ENCODE measurements around the gene GRM4.

GRM4 gene

DNA sequence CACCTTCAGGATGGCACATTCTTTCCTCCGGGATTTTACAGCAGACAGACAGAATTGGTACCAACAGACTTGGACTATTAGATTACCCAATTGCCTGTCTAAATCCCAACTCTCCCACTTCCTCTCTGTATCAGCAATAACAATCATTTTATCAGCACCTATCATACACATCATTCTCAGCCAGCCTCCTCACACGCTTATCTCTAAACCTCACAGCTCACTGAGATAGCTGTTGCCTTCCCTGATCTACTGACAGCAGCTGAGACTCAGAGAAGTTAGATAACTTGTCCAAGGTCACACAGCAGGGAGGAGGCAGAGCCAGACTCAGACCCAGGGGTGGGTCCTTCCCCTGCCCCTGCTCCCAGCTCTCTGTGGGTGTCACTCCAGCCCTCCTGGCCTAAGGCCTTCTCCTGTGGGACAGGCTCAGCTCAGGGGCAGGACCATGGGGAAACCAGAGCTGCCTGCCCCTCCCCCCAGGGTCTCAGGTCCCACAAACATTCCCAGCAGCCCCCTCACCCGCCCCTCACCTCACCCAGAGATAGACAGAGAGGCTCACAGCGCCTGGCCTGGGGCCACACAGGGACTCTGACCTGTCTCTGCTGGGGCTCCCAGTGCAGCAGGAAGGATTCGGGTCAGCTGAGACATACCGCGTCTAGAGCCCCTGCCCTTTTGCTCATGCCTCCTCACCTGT lies 92.8 kb downstream of the GRM4 start:
- H3K4me1 ChIP-seq (ENCODE audit: control insufficient read depth, insufficient read depth, low read length): peaks cover 5% of the 10 kb centered on the region
- H3K4me2 ChIP-seq (ENCODE audit: low read length): no peak overlapping the region
- no peak overlapping the region for H3K9ac ChIP-seq (ENCODE audit: low read depth, low read length)
- peaks cover 52% of the 10 kb centered on the region for H3K27me3 ChIP-seq (ENCODE audit: control insufficient read depth, insufficient read depth, low read length)
- no peak overlapping the region for H3K4me3 ChIP-seq (ENCODE audit: low read length)
- H3K36me3 ChIP-seq (ENCODE audit: insufficient read depth, low read length): no peaks in the 10 kb centered on the region
- no peaks in the 10 kb centered on the region for H3K9me3 ChIP-seq (replicated peaks; ENCODE audit: low read length)

DNA sequence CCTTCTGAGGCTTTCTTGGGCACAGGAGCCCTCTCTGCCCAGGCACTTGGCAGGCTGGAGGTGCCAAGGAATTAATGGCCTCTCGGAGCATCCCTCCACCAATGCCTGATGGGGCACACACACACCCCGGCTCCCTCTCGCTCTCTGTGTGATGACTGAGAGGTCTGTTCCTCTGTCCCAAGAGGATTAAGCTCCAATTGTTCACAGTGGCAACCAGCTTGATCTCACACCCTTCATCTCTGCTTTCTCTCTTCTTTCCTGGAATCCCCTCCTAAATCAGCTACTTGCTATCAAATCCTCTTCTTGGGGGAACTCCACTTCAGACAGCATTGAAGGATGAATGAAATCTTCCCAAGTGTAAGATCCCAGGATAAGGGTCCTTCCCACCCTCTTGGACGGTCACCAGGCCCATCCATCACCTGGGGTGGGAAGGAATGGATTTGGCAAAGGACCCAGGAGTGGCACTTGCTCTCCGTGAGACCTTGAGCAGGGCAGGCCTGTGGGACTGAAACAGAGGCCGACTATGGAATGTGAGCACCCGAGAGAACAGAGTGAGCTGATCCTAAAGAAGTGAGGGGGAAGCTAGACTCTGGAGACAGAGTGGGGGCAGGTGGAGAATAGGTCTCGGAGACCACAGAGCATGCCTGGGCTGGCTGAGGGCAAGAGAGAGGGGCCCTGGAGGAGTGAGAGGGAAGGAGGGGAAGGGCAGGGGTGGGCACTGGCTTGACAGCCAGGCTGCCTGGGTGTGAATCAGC lies 93.6 kb downstream of the GRM4 start:
- no peaks in the 10 kb centered on the region for H3K9me3 ChIP-seq (replicated peaks; ENCODE audit: low read length)
- no peak overlapping the region for H3K4me3 ChIP-seq (ENCODE audit: low read length)
- no peak overlapping the region for H3K9ac ChIP-seq (ENCODE audit: low read depth, low read length)
- no peak overlapping the region for H3K4me2 ChIP-seq (ENCODE audit: low read length)
- H3K27me3 ChIP-seq (ENCODE audit: control insufficient read depth, insufficient read depth, low read length): peaks cover 60% of the 10 kb centered on the region
- H3K4me1 ChIP-seq (ENCODE audit: control insufficient read depth, insufficient read depth, low read length): peaks cover 5% of the 10 kb centered on the region
- no peaks in the 10 kb centered on the region for H3K36me3 ChIP-seq (ENCODE audit: insufficient read depth, low read length)

DNA sequence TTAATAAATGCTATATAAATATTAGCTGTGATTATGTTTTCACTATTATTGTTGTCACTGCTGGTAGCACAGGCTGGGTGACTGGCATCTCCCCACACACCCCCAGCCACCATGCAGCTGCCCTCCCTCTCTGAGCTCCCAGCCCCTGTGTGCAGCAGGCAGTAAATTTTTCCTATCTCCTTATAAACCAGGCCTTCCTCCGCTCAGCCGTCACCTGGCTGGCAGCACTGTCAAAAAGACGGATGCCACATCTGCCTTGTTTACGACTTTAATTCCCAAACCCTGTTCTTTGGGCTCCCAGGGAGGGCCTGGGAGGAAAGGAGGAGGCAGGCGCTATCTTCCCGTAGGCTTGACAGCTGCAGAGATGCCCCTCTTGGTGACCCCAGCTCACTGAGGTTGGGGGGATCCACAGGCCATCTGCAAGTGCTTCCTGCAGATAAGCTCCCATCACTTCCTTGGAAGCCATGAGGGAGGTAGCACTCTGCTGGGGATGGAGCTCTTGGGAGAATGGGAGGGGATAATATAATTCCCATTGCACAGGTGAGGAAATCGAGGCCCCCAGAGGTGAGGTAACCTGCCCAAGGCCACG lies 94.5 kb downstream of the GRM4 start:
- Histone ChIP-seq H3K9ac (ENCODE audit: low read depth, low read length) (no peak overlapping the region), H3K9me3 (replicated peaks; ENCODE audit: low read length) (no peaks in the 10 kb centered on the region), H3K27me3 (ENCODE audit: control insufficient read depth, insufficient read depth, low read length) (peaks cover 68% of the 10 kb centered on the region), H3K4me1 (ENCODE audit: control insufficient read depth, insufficient read depth, low read length) (peaks cover 5% of the 10 kb centered on the region), H3K36me3 (ENCODE audit: insufficient read depth, low read length) (no peaks in the 10 kb centered on the region), H3K4me3 (ENCODE audit: low read length) (no peak overlapping the region), H3K4me2 (ENCODE audit: low read length) (no peak overlapping the region)

- no peak overlapping the region for H3K9ac ChIP-seq (ENCODE audit: low read depth, low read length)
- no peak overlapping the region for H3K4me3 ChIP-seq (ENCODE audit: low read length)
- peaks cover 76% of the 10 kb centered on the region for H3K27me3 ChIP-seq (ENCODE audit: control insufficient read depth, insufficient read depth, low read length)
- no peaks in the 10 kb centered on the region for H3K36me3 ChIP-seq (ENCODE audit: insufficient read depth, low read length)
- H3K4me1 ChIP-seq (ENCODE audit: control insufficient read depth, insufficient read depth, low read length): no peaks in the 10 kb centered on the region
- H3K4me2 ChIP-seq (ENCODE audit: low read length): no peak overlapping the region
- H3K9me3 ChIP-seq (replicated peaks; ENCODE audit: low read length): no peaks in the 10 kb centered on the region
Observed at GRCh38 chr6:34050691-34051090, 95.2 kb downstream of the GRM4 start.

GRCh38 chr6:34049395-34050342 lies 96.2 kb downstream of the GRM4 start:
- Histone ChIP-seq H3K4me1 (ENCODE audit: control insufficient read depth, insufficient read depth, low read length) (no peaks in the 10 kb centered on the region), H3K27me3 (ENCODE audit: control insufficient read depth, insufficient read depth, low read length) (peaks cover 80% of the 10 kb centered on the region), H3K9me3 (replicated peaks; ENCODE audit: low read length) (no peaks in the 10 kb centered on the region), H3K36me3 (ENCODE audit: insufficient read depth, low read length) (no peaks in the 10 kb centered on the region), H3K4me3 (ENCODE audit: low read length) (no peak overlapping the region), H3K4me2 (ENCODE audit: low read length) (no peak overlapping the region), H3K9ac (ENCODE audit: low read depth, low read length) (no peak overlapping the region)

DNA sequence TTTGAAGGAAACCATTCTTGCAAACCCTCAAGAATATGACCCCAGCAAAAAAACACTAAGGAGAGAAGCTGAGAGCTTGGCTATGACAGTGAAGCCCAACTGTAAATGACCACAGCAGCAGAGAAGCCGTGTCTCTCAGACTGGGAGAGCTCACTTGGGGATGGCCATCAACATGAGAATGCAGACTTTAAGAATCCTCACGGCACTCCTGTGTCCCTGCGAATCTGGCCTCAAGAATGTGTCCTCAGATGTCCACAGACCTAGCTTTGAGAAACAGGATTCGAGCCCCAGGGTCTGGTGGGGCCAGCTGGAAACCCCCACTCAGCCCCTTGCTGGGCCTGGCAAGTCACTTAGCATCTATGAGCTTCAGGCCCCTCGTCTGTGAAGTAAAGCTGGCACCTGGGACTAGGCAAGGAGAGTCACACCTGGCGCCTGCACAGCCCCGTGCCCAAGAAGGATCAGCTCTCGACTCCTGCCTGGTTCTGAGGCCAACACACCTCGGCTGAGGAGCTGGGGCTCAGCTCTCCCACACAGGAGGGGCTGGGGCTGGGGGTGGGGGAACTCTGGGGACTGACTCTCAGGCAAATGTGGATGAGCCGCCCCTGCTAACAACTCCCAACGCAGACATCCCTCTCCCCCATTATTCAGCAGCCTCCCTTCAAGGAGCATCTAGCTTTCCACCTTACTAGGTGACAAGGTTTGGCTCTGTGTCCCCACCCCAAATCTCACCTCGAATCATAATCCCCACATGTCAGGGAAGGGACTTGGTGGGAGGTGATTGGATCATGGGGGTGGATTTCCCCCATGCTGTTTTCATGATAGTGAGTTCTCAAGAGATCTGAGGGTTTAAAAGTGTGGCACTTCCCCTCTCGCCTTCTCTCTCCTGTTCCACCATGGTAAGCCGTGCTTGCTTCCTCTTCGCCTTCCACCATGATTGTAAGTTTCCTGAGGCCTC lies 97.7 kb downstream of the GRM4 start:
- Histone ChIP-seq H3K4me1 (ENCODE audit: control insufficient read depth, insufficient read depth, low read length) (no peaks in the 10 kb centered on the region), H3K9me3 (replicated peaks; ENCODE audit: low read length) (no peaks in the 10 kb centered on the region), H3K4me2 (ENCODE audit: low read length) (no peak overlapping the region), H3K36me3 (ENCODE audit: insufficient read depth, low read length) (no peaks in the 10 kb centered on the region), H3K27me3 (ENCODE audit: control insufficient read depth, insufficient read depth, low read length) (peaks cover 77% of the 10 kb centered on the region), H3K4me3 (ENCODE audit: low read length) (no peak overlapping the region), H3K9ac (ENCODE audit: low read depth, low read length) (no peak overlapping the region)

DNA sequence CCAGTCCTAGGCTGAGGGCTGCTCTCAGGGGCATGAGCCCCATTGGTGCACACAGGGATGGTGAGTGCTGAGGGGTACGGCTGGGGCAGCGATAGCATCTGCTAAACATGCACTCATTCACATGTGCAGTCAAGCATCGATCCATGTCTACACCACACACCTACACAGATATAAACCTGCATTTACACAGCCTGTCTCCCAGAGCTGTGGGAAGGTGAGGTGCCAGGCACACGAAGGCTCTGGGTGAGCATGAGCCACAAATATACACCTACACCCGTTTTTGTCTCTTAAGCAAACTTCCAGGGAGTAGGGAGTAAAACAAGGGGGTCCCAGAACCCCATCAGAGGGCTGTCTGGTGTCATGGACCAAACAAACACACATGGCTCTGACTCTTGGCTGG lies 99.3 kb downstream of the GRM4 start:
- Histone ChIP-seq H3K4me3 (ENCODE audit: low read length) (no peak overlapping the region), H3K9ac (ENCODE audit: low read depth, low read length) (no peak overlapping the region), H3K4me2 (ENCODE audit: low read length) (no peak overlapping the region), H3K27me3 (ENCODE audit: control insufficient read depth, insufficient read depth, low read length) (peaks cover 67% of the 10 kb centered on the region), H3K9me3 (replicated peaks; ENCODE audit: low read length) (no peaks in the 10 kb centered on the region), H3K36me3 (ENCODE audit: insufficient read depth, low read length) (no peaks in the 10 kb centered on the region), H3K4me1 (ENCODE audit: control insufficient read depth, insufficient read depth, low read length) (no peaks in the 10 kb centered on the region)

- Histone ChIP-seq H3K4me1 (ENCODE audit: control insufficient read depth, insufficient read depth, low read length) (no peaks in the 10 kb centered on the region), H3K36me3 (ENCODE audit: insufficient read depth, low read length) (no peaks in the 10 kb centered on the region), H3K4me3 (ENCODE audit: low read length) (no peak overlapping the region), H3K4me2 (ENCODE audit: low read length) (no peak overlapping the region), H3K9ac (ENCODE audit: low read depth, low read length) (no peak overlapping the region), H3K9me3 (replicated peaks; ENCODE audit: low read length) (no peaks in the 10 kb centered on the region), H3K27me3 (ENCODE audit: control insufficient read depth, insufficient read depth, low read length) (peaks cover 59% of the 10 kb centered on the region)
Observed at GRCh38 chr6:34045771-34046170, 100.1 kb downstream of the GRM4 start.

- Histone ChIP-seq H3K4me2 (ENCODE audit: low read length) (no peak overlapping the region), H3K9me3 (replicated peaks; ENCODE audit: low read length) (no peaks in the 10 kb centered on the region), H3K27me3 (ENCODE audit: control insufficient read depth, insufficient read depth, low read length) (peaks cover 54% of the 10 kb centered on the region), H3K36me3 (ENCODE audit: insufficient read depth, low read length) (no peaks in the 10 kb centered on the region), H3K4me1 (ENCODE audit: control insufficient read depth, insufficient read depth, low read length) (no peaks in the 10 kb centered on the region), H3K9ac (ENCODE audit: low read depth, low read length) (no peak overlapping the region), H3K4me3 (ENCODE audit: low read length) (no peak overlapping the region)
Observed at GRCh38 chr6:34044945-34045595, 100.8 kb downstream of the GRM4 start.

DNA sequence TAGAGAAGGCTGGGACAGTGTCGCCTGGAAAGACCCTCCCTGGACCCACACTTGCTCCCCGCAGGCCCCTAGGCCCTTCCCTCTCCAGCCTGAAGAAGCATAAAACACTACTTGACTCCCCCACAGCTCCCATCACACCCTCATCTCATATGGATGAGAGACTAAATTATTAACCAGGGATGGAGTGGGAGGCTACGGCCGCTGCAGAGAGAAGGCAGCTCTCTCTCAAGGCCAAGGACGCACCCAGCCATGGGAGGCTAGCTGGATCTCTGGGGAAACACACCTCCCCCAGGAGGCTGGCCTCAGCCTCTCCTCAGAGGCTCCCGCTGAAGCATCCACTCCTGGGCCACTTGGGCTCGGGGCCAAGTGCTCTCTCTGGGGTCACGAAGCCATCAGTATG lies 102.5 kb downstream of the GRM4 start:
- Histone ChIP-seq H3K9ac (ENCODE audit: low read depth, low read length) (no peak overlapping the region), H3K4me2 (ENCODE audit: low read length) (no peak overlapping the region), H3K36me3 (ENCODE audit: insufficient read depth, low read length) (no peaks in the 10 kb centered on the region), H3K27me3 (ENCODE audit: control insufficient read depth, insufficient read depth, low read length) (peaks cover 45% of the 10 kb centered on the region), H3K4me1 (ENCODE audit: control insufficient read depth, insufficient read depth, low read length) (no peaks in the 10 kb centered on the region), H3K4me3 (ENCODE audit: low read length) (no peak overlapping the region), H3K9me3 (replicated peaks; ENCODE audit: low read length) (no peaks in the 10 kb centered on the region)

Data from skeletal muscle satellite cell (primary cell).